Measurements from ENCODE around the gene GUSB.
"Not testable (repeated sequence)": the region's sequence is repeated elsewhere in the genome, so short reads cannot be mapped to it uniquely, and the experiment has no call there.

GUSB gene

GRCh38 chr7:65975814-65976445, 6.1 kb downstream of the GUSB start:
- no peak for DNase-seq (ENCODE audit: low read depth)

DNA sequence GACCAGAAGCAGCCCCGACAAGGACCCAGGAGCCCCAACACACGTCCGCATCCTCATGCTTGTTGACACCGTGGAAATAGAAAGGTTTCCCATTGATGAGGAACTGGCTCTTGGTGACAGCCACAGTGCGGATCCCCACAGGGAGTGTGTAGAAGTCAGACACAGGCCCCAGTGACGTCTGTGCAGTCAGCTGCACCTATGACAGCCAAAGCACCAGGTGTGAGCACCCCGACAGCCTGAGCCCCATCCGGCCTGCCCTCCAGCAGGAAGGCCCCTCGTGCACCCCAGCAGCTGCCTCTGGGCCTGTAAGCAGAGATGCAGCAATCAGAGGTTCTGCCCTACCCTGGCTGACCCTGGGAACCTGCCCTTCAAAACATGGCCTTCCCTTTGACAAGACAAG, 7.1 kb downstream of the GUSB start:
- DNase-seq (ENCODE audit: low read depth) = no peak

DNA sequence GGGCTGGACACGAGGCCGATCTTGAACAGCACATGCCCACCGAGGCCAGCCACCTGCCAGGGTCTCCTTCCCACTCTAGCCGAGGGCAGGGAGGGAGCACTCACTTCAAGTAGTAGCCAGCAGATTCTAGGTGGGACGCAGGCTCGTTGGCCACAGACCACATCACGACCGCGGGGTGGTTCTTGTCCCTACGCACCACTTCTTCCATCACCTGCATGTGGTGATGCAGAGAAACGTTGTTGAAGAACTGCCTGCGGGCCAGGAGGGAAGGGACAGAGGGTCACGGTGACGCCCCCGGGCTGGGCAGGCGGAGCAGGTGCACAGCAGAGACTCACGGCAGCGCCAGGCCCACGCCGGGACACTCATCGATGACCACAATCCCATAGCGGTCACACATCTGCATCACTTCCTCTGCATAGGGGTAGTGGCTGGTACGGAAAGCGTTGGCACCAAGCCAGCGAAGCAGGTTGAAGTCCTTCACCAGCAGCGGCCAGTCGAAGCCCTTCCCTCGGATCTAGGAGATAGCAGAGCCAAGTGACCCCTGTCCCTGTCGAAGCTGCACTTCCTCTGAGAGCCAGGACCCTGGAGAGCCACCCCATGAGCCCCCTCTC, 7.7 kb downstream of the GUSB start:
- no peak for DNase-seq (ENCODE audit: low read depth)

DNA sequence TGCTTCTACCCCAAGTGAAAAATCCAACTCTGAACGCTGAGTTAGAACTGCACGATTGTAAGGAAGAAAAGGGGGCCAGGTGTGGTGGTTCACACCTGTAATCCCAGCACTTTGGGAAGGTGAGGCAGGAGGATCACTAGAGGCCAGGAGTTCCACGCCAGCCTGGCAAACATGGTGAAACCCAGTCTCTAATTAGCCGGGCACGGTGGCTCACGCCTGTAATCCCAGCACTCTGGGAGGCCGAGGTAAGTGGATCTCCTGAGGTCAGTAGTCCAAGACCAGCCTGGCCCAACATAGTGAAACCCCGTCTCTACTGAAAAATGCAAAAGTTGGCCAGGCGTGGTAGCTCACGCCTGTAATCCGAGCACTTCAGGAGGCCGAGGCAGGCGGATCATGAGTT, 9.0 kb downstream of the GUSB start:
- no peak for DNase-seq (ENCODE audit: low read depth)

DNA sequence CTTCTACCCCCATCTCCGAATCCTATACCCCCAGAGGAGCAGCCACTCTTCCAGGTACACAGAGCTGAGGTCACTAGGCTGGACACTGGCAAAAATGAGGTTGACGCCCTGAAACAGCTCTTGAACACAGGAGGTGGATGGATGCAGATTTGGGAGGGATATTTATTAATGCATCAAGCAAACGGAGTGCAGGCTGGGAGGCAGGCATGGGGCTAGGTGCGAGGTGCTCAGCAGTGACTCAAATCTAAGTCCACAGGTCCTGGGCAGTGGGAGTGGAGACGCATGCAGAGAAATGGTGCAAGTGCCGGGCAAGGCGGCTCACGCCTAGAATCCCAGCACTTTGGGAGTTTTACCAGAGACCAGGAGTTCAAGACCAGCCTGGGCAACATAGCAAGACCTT, 11.0 kb downstream of the GUSB start:
- no peak for DNase-seq (ENCODE audit: low read depth)

- DNase-seq (ENCODE audit: low read depth) = no peak
Observed at GRCh38 chr7:65968256-65969185, 13.5 kb downstream of the GUSB start.

GRCh38 chr7:65967361-65968155, 14.5 kb downstream of the GUSB start:
- DNase-seq (ENCODE audit: low read depth) = no peak

DNA sequence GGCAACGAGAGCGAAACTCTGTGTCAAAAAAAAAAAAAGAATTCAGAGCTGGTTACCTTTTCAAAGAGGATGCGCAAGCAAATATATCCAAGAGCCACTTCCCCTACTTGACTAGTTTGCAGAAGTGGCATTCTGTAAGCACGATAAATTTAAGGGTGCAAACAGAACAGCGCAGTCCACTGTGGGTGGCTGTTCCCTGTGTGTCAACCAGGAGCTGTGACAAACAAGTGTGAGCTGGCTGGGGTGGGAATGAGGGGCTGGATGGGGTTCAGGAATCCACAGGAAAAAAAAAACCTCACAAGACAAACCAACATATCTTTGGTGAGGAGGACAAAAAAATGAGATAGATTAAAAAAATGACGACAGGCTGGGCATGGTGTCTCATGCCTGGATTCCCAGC, 15.9 kb downstream of the GUSB start:
- no peak for DNase-seq (ENCODE audit: low read depth)

- DNase-seq (ENCODE audit: low read depth) = not testable (repeated sequence)
Observed at GRCh38 chr7:65964671-65965070, 17.3 kb downstream of the GUSB start.

GRCh38 chr7:65962033-65962432, 20.0 kb downstream of the GUSB start:
- DNase-seq (ENCODE audit: low read depth) = no peak

DNA sequence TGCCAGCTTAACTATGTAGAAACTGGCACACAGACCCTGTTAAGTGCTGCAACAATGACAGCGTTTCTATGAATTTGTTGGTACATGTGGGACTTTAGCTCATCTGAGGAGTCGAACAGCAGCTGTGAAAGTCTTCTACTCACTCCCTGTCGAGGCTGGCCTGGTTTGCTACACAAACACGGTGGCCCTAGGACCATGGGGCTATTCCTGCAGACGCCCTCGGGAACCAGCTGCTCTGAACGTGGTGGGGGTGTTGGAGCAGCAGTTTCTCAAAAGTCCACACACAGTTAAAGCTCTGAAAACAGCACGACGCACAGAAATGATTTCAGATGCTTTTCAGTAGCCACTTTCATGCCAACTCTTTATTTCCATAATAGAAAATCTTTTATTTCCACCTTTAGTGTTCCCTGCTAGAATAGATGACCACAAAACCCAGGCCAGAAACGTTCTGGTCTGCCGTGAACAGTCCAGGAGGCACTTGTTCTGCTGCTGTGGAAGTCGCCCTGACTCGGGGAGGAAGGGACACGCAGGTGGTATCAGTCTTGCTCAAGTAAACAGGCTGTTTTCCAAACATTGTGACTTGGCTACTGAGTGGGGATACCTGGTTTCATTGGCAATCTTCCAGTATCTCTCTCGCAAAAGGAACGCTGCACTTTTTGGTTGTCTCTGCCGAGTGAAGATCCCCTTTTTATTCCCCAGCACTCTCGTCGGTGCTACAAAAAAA, 21.5 kb downstream of the GUSB start:
- no peak for DNase-seq (ENCODE audit: low read depth)

- no peak for DNase-seq (ENCODE audit: low read depth)
Observed at GRCh38 chr7:65955718-65956117, 26.3 kb downstream of the GUSB start.

GRCh38 chr7:65953890-65954450, 28.0 kb downstream of the GUSB start:
- DNase-seq (ENCODE audit: low read depth) = no peak

GRCh38 chr7:65953001-65953720, 28.9 kb downstream of the GUSB start:
- DNase-seq (ENCODE audit: low read depth) = no peak

GRCh38 chr7:65951837-65952578, 30.0 kb downstream of the GUSB start:
- no peak for DNase-seq (ENCODE audit: low read depth)

DNA sequence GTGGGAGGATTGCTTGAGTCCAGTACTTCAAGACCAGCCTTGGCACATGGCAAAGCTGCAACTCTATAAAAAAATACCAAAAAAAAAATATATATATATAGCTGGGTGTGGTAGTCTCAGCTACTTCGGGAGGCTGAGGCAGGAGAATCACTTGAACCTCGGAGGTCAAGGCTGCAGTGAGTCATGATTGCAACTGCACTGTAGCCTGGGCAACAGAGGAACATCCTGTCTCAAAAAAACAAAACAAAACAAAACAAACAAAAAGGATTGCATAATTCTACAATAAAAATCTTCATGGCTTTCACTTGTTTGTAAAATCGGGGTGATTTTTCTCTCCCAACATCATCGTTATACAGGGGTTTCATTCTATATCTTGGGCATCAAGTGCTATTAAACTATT, 35.1 kb downstream of the GUSB start:
- DNase-seq (ENCODE audit: low read depth) = no peak

DNA sequence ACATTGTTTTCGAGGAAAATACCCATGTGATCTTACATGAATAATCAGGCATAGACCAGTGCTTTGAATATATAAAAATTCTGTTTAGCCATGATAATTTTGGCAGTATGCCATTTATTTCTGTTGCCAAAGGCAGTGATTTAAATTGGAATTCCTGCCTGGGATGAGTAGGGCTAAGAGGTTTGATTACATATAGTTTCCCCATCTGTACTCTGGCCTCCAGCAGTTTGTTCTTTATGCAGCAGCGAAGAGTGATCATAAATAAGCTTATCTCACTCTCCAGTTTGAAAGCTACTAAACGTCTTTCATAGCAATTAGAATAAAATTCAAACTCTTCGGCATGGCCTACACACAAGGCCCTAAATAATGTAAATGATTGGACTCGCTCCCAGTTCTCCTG, 36.2 kb downstream of the GUSB start:
- not testable (repeated sequence) for DNase-seq (ENCODE audit: low read depth)

- no peak for DNase-seq (ENCODE audit: low read depth)
Observed at GRCh38 chr7:65938336-65938895, 43.6 kb downstream of the GUSB start.

GRCh38 chr7:65937296-65937695, 44.7 kb downstream of the GUSB start:
- DNase-seq (ENCODE audit: low read depth) = no peak

GRCh38 chr7:65931685-65932084, 50.3 kb downstream of the GUSB start:
- DNase-seq (ENCODE audit: low read depth) = no peak
